CMK (cell line): Measurements from ENCODE around the gene APOM.

Experiments used
- DNase-seq: peaks from one replicate; pipeline ENCODE4 v3.0.0-alpha.2; 2010; ENCODE audit warnings: low read depth

APOM gene

GRCh38 chr6:31655349-31656237 lies at the start of gene APOM:
Gene APOM (plus strand): TSS chr6:31655894. CDS start chr6:31655967, 73 bp downstream.
- DNase-seq = no peak

GRCh38 chr6:31607317-31607716 lies 48.4 kb upstream of the APOM start:
- no peak for DNase-seq

- no peak for DNase-seq
These were observed 45.9 kb upstream of the APOM start for GRCh38 chr6:31609519-31610406.

- DNase-seq = no peak
These were observed 44.7 kb upstream of the APOM start for GRCh38 chr6:31610968-31611367.

- DNase-seq = no peak
These were observed 41.5 kb upstream of the APOM start for GRCh38 chr6:31614075-31614619.

GRCh38 chr6:31614684-31615578 lies 40.8 kb upstream of the APOM start, which contains the start of gene AIF1:
Gene AIF1 (plus strand): TSS chr6:31615234. CDS start chr6:31615330, 96 bp downstream.
- peak; percentile 66 for DNase-seq

- DNase-seq = peak; percentile 87
These were observed 39.9 kb upstream of the APOM start for GRCh38 chr6:31615748-31616147.

GRCh38 chr6:31617010-31617409 lies 38.7 kb upstream of the APOM start:
- DNase-seq = no peak

- peak; percentile 98 for DNase-seq
These were observed 35.7 kb upstream of the APOM start for GRCh38 chr6:31619805-31620585.

- peak; percentile 65 for DNase-seq
These were observed 34.9 kb upstream of the APOM start, which contains the start of gene PRRC2A for GRCh38 chr6:31620586-31621319. Gene PRRC2A (plus strand): TSS chr6:31620715. CDS start chr6:31622790, 2,075 bp downstream.

- no peak for DNase-seq
These were observed 34.3 kb upstream of the APOM start for GRCh38 chr6:31621320-31621939.

- DNase-seq = no peak
These were observed 33.7 kb upstream of the APOM start for GRCh38 chr6:31621991-31622390.

GRCh38 chr6:31622684-31623091 lies 33.0 kb upstream of the APOM start:
- DNase-seq = no peak

GRCh38 chr6:31624070-31624469 lies 31.6 kb upstream of the APOM start:
- no peak for DNase-seq

- no peak for DNase-seq
These were observed 28.7 kb upstream of the APOM start for GRCh38 chr6:31626952-31627351.

- no peak for DNase-seq
These were observed 27.9 kb upstream of the APOM start for GRCh38 chr6:31627690-31628287.

- no peak for DNase-seq
These were observed 26.7 kb upstream of the APOM start for GRCh38 chr6:31629014-31629413.

GRCh38 chr6:31630177-31630934 lies 25.3 kb upstream of the APOM start:
- no peak for DNase-seq
